A549 (cell line): ENCODE results near the gene MAP3K20. TPM values are rescaled to one million over a fixed set of nuclear protein-coding genes. Genes with fewer than 3 reads are reported as not detected.
A peak's percentile ranks its signal among the peaks of the same experiment; 100 is the strongest.

Experiments used
- ATAC-seq, 2 experiments: fragments of 200-7000 bp in 1 of 2; fragments of >200 bp in 1 of 2; cut with Nextera tagmentation in 1 of 2; cut with Tn5 transposase in 1 of 2; 3 replicates each; pipeline versions ENCODE4 v1.8.0 to v1.9.1; 2018 to 2020; ENCODE audit warnings: mild to moderate bottlenecking in 1 of 2, moderate library complexity in 1 of 2
- CTCF ChIA-PET: fragments of 300-600 bp; sonication (Branson Sonifier 250); formaldehyde crosslinking; extraction: SDS; loops from one replicate; lab custom pipeline; 2021; ENCODE audit warnings: antibody characterized with exemption, inconsistent platforms; lab: Yijun Ruan, JAX
- POLR2A ChIA-PET: fragments of 350-600 bp; formaldehyde crosslinking; extraction: SDS; loops from one replicate; lab custom pipeline; 2021; ENCODE audit warnings: antibody characterized with exemption, inconsistent platforms; lab: Yijun Ruan, JAX
- DNase-seq, 2 experiments: peaks; one replicate each; pipeline versions ENCODE4 v3.0.0 to v3.0.0-alpha.2; 2011 to 2016; ENCODE audit warnings: low read depth in 1 of 2, low spot score in 1 of 2
- FAIRE-seq: peaks from 2 replicates; lab custom pipeline; 2011; peaks lifted over from hg19 to GRCh38; lab: Jason Lieb, UNC
- H3K27ac ChIP-seq, 2 experiments: fragments of >200 bp; sonication (Bioruptor Twin); formaldehyde crosslinking; 3 replicates each; pipeline ENCODE4 v1.5.1; 2016 to 2017
- H3K4me1 ChIP-seq: fragments of >200 bp; sonication (Bioruptor Twin); formaldehyde crosslinking; 3 replicates; pipeline ENCODE4 v1.6.1; 2016
- H3K4me2 ChIP-seq: fragments of >200 bp; sonication (Bioruptor Twin); formaldehyde crosslinking; 3 replicates; pipeline ENCODE4 v1.6.1; 2016
- H3K4me3 ChIP-seq: fragments of >200 bp; sonication (Bioruptor Twin); formaldehyde crosslinking; 3 replicates; pipeline ENCODE4 v1.5.1; 2016
- H3K9me3 ChIP-seq: fragments of >200 bp; sonication (Bioruptor Twin); formaldehyde crosslinking; 3 replicates; pipeline ENCODE4 v1.6.1; 2016
- CEBPB ChIP-seq, 2 experiments: fragments of >200 bp in 1 of 2; sonication (Bioruptor Twin) in 1 of 2; formaldehyde crosslinking in 1 of 2; IDR thresholded peaks; 2 replicates each; pipeline ENCODE4 v1.6.1; 2012 to 2016
- CHD2 ChIP-seq: fragments of 150-350 bp; IDR thresholded peaks from 2 replicates; pipeline ENCODE4 v1.6.1; 2014; ENCODE audit warnings: low read length; ENCODE audit not compliant: partially characterized antibody
- CTCF ChIP-seq: fragments of >200 bp; sonication (Bioruptor Twin); formaldehyde crosslinking; IDR thresholded peaks from 3 replicates; pipeline ENCODE4 v1.5.1; 2016
- E2F6 ChIP-seq: IDR thresholded peaks from 2 replicates; pipeline ENCODE4 v1.6.1; 2012; ENCODE audit warnings: low read depth, borderline replicate concordance
- EHMT2 ChIP-seq: fragments of 200-600 bp; sonication (generic); IDR thresholded peaks from 2 replicates; pipeline ENCODE4 v1.6.1; 2016; ENCODE audit warnings: antibody characterized with exemption, low read depth, mild to moderate bottlenecking, moderate library complexity
- ELK1 ChIP-seq: fragments of 150-350 bp; IDR thresholded peaks from 2 replicates; pipeline ENCODE4 v1.6.1; 2014; ENCODE audit warnings: low read depth, mild to moderate bottlenecking, low read length
- ESRRA ChIP-seq: fragments of 150-350 bp; IDR thresholded peaks from 2 replicates; pipeline ENCODE4 v1.6.1; 2014; ENCODE audit warnings: mild to moderate bottlenecking, low read length, borderline replicate concordance
- HES2 ChIP-seq: fragments of >200 bp; sonication (Bioruptor Twin); formaldehyde crosslinking; IDR thresholded peaks from 2 replicates; pipeline ENCODE4 v1.6.1; 2016
- HOXB13 ChIP-seq: fragments of 250-450 bp; sonication (Bioruptor Pico); IDR thresholded peaks from 2 replicates; pipeline ENCODE4 v1.5.0; 2020; ENCODE audit warnings: low read depth, mild to moderate bottlenecking, moderate library complexity
- MAFK ChIP-seq: fragments of 450-650 bp; IDR thresholded peaks from 2 replicates; pipeline ENCODE4 v1.6.1; 2014; ENCODE audit not compliant: partially characterized antibody
- MAZ ChIP-seq: fragments of 150-350 bp; IDR thresholded peaks from 2 replicates; pipeline ENCODE4 v1.6.1; 2014; ENCODE audit warnings: antibody characterized with exemption, low read depth, low read length, borderline replicate concordance
- MYC ChIP-seq: IDR thresholded peaks from 2 replicates; pipeline ENCODE4 v1.6.1; 2012; ENCODE audit warnings: mild to moderate bottlenecking, inconsistent platforms, low read length, improper control_type of control experiment, borderline replicate concordance
- NFE2L2 ChIP-seq: fragments of 150-350 bp; conservative IDR thresholded peaks from 2 replicates; pipeline ENCODE4 v1.6.1; 2014; ENCODE audit warnings: low read length
- NR3C1 ChIP-seq: fragments of >200 bp; sonication (Bioruptor Twin); formaldehyde crosslinking; IDR thresholded peaks from 3 replicates; pipeline ENCODE4 v1.6.1; 2017
- PBX3 ChIP-seq: IDR thresholded peaks from 2 replicates; pipeline ENCODE4 v1.6.1; 2012
- PHF8 ChIP-seq: fragments of 200-600 bp; sonication (generic); IDR thresholded peaks from 2 replicates; pipeline ENCODE4 v1.6.1; 2016; ENCODE audit warnings: low read depth, mild to moderate bottlenecking, antibody characterized with exemption, moderate library complexity, borderline replicate concordance
- POLR2A ChIP-seq: IDR thresholded peaks from 2 replicates; pipeline ENCODE4 v1.6.1; 2012; ENCODE audit warnings: mild to moderate bottlenecking, low read length
- RAD21 ChIP-seq, 2 experiments: fragments of >200 bp in 1 of 2; sonication (Bioruptor Twin) in 1 of 2; formaldehyde crosslinking in 1 of 2; IDR thresholded peaks in 1 of 2; conservative IDR thresholded peaks in 1 of 2; 2 replicates in 1 of 2; 3 replicates in 1 of 2; pipeline ENCODE4 v1.6.1; 2012 to 2018; ENCODE audit warnings: inconsistent platforms in 1 of 2
- RCOR1 ChIP-seq: fragments of 150-350 bp; IDR thresholded peaks from 2 replicates; pipeline ENCODE4 v1.6.1; 2014; ENCODE audit warnings: antibody characterized with exemption, low read length, low read depth
- RNF2 ChIP-seq: fragments of 200-600 bp; sonication (generic); IDR thresholded peaks from 2 replicates; pipeline ENCODE4 v1.6.1; 2016; ENCODE audit warnings: low read depth, mild to moderate bottlenecking, antibody characterized with exemption, moderate library complexity, borderline replicate concordance
- WGBS: methylation state at CpG from one replicate; pipeline ENCODE4 v1.1.6; 2017; ENCODE audit errors: missing lambda C conversion rate; 5-methylcytosine and 5-hydroxymethylcytosine counted together
- polyA plus RNA-seq, 4 experiments: library from polyadenylated mRNA; depleted of rRNA in 3 of 4; stranded (reverse); fragments of >200 nt; fragmentation: RNase III in 1 of 4; extraction: RNeasy Plus Mini Kit Qiagen cat#74134 plus additional on column Dnase treatment in 1 of 4; gene quantifications; 2 replicates in 3 of 4; 3 replicates in 1 of 4; pipeline ENCODE4 v1.2.3, GENCODE V29; 2011 to 2017

The MAP3K20 gene
- polyA plus RNA-seq, 2 of the 4 experiments (the other 2 are of a cell fraction): 34.7 to 80.7 TPM

- 78% methylated on average over 10 of the region's 10 CpGs for WGBS
- no peak overlapping the region for H3K4me3 ChIP-seq
- peaks cover 68% of the 10 kb centered on the region for H3K4me1 ChIP-seq
- ChIA-PET CTCF (interaction anchor here (0.5 to 3.5 kb wide), 15 partner anchors 10 to 130 kb away, joined by 3 to 26 read pairs (median 5); partner anchors contain the start of gene MAP3K20), POLR2A (no interaction called here)
- FAIRE-seq (no peak), ATAC-seq (no peak), DNase-seq (no peak)
- H3K4me2 ChIP-seq: peak overlapping the region; percentile 67
- H3K27ac ChIP-seq: peak overlapping the region; percentile 44 to 56
- TF ChIP-seq MAFK (peak; percentile 96), RCOR1 (no peak), RAD21 (conservative IDR thresholded peaks at IDR 0.05 in 1 of 2, IDR thresholded peaks at IDR 0.05 in 1 of 2) (peak in 1 of 2 experiments; percentile 46; a peak in 2 of 5 replicates), NFE2L2 (peak; percentile 60), CTCF (peak; percentile 33), MYC (no peak)
- no peaks in the 10 kb centered on the region for H3K9me3 ChIP-seq
Observed at GRCh38 chr2:173090973-173091660, 15.5 kb downstream of the MAP3K20 start.

GRCh38 chr2:173091910-173092309, 16.3 kb downstream of the MAP3K20 start:
- ChIA-PET POLR2A (no interaction called here), CTCF (interaction anchor here (1.2 to 3.5 kb wide), 13 partner anchors 9 to 129 kb away, joined by 3 to 26 read pairs (median 5); partner anchors contain the start of gene MAP3K20)
- Histone ChIP-seq H3K27ac (peak overlapping the region in 1 of 2 experiments; percentile 56; a peak in 3 of 6 replicates), H3K4me1 (peaks cover 60% of the 10 kb centered on the region), H3K4me2 (no peak overlapping the region), H3K4me3 (no peak overlapping the region), H3K9me3 (no peaks in the 10 kb centered on the region)
- no peak for FAIRE-seq
- WGBS: 93% methylated on average over 4 of the region's 4 CpGs
- no peak for DNase-seq
- ATAC-seq: no peak
- TF ChIP-seq HOXB13 (no peak), HES2 (no peak), E2F6 (no peak), CTCF (no peak), EHMT2 (no peak), PBX3 (no peak), POLR2A (no peak), MAZ (no peak), ELK1 (no peak), PHF8 (no peak), NR3C1 (no peak), ESRRA (no peak), CEBPB (IDR thresholded peaks at IDR 0.05) (no peak), CHD2 (no peak), RNF2 (no peak)
